Sigmoid colon (tissue), 7 donors: Measurements from ENCODE around the gene GSTA4. TPM values are rescaled to one million over a fixed set of nuclear protein-coding genes. Genes with fewer than 3 reads are reported as not detected.

Experiments
- DNase-seq: peaks from one replicate; pipeline ENCODE4 v3.0.0-alpha.2; 2019
- H3K27ac ChIP-seq, 4 donors: fragments of 200-600 bp; sonication (generic); one replicate each; pipeline ENCODE4 v1.5.1; 2016 to 2019; ENCODE audit warnings: mild to moderate bottlenecking in 1 of 4
- H3K27me3 ChIP-seq, 3 donors: fragments of 200-600 bp; sonication (generic); one replicate each; pipeline ENCODE4 v1.5.1; 2019; ENCODE audit warnings: mild to moderate bottlenecking in 1 of 3
- H3K36me3 ChIP-seq, 4 donors: fragments of 200-600 bp; sonication (generic); one replicate each; pipeline ENCODE4 v1.5.1; 2016 to 2019
- H3K4me1 ChIP-seq, 4 donors: fragments of 200-600 bp; sonication (generic); one replicate each; pipeline ENCODE4 v1.5.1; 2017 to 2019
- H3K4me3 ChIP-seq, 4 donors: fragments of 200-600 bp; sonication (generic); one replicate each; pipeline ENCODE4 v1.5.1; 2017 to 2019; ENCODE audit warnings: mild to moderate bottlenecking in 2 of 4, moderate library complexity in 1 of 4
- H3K9me3 ChIP-seq, 4 donors: fragments of 200-600 bp in 3 of 4; sonication (generic) in 3 of 4; one replicate each; pipeline versions ENCODE4 v1.5.1 to v1.6.1; 2013 to 2019
- CTCF ChIP-seq, 4 experiments: fragments of 450-650 bp in 3 of 4; fragments of 200-600 bp in 1 of 4; IDR thresholded peaks; one replicate each; pipeline ENCODE4 v1.5.1; 2016 to 2019; ENCODE audit warnings: antibody characterized with exemption in 4 of 4, mild to moderate bottlenecking in 3 of 4, moderate library complexity in 2 of 4
- EP300 ChIP-seq, 4 donors: sonication (generic); formaldehyde crosslinking; IDR thresholded peaks; one replicate each; pipeline ENCODE4 v1.6.1; 2017; ENCODE audit warnings: antibody characterized with exemption in 4 of 4
- POLR2A ChIP-seq, 2 donors: fragments of 450-650 bp; IDR thresholded peaks; one replicate each; pipeline ENCODE4 v1.6.1; 2016; ENCODE audit warnings: antibody characterized with exemption in 2 of 2, mild to moderate bottlenecking in 2 of 2, moderate library complexity in 2 of 2
- POLR2AphosphoS5 ChIP-seq, 4 donors: sonication (generic); formaldehyde crosslinking; IDR thresholded peaks; one replicate each; pipeline ENCODE4 v1.6.1; 2017; ENCODE audit warnings: antibody characterized with exemption in 4 of 4
- WGBS, 2 donors: extraction: QIAGEN DNeasy Blood & Tissue Kit; methylation state at CpG; one replicate each; pipeline ENCODE4 v1.1.7; 2013; 5-methylcytosine and 5-hydroxymethylcytosine counted together
- intact Hi-C: fragments of 100-400 bp; cut with DNase I; formaldehyde crosslinking; loops from one replicate; pipeline ENCODE4 v1.15.1; 2023
- polyA plus RNA-seq, 3 donors: library from polyadenylated mRNA; stranded (reverse); fragments of 200-250 nt; gene quantifications; one replicate each; pipeline ENCODE4 v1.2.3, GENCODE V29; 2013
- total RNA-seq, 4 donors: library from RNA; depleted of rRNA; stranded (reverse); fragments of >200 nt; gene quantifications; one replicate each; pipeline ENCODE4 v1.1.0, GENCODE V29; 2016
- donor health status: healthy with polysubstance abuse.
- donor health status: Bipolar disorder and iron deficiency.
- donor health status: healthy.

Gene GSTA4
- total and polyA plus RNA-seq, 7 donors, result 15.6 to 37.0 (median 21.0) TPM

- 90 to 92% methylated on average over 6 of the region's 6 CpGs for WGBS, 2 donors
- no peak for TF ChIP-seq EP300 (IDR thresholded peaks at IDR 0.05)
- no peak for TF ChIP-seq POLR2AphosphoS5 (IDR thresholded peaks at IDR 0.05)
- no peak for TF ChIP-seq POLR2A (IDR thresholded peaks at IDR 0.05)
- no peak for TF ChIP-seq CTCF (IDR thresholded peaks at IDR 0.05)
- no peaks in the 10 kb centered on the region for H3K9me3 ChIP-seq
- H3K27me3 ChIP-seq, result no peaks in the 10 kb centered on the region
- intact Hi-C loops, result no loop called here
- no peak overlapping the region for H3K27ac ChIP-seq
- DNase-seq, result no peak
- H3K4me3 ChIP-seq, result no peak overlapping the region
- no peaks in the 10 kb centered on the region for H3K4me1 ChIP-seq
- H3K36me3 ChIP-seq, result no peaks in the 10 kb centered on the region
Measured at GRCh38 chr6:52929321-52930164, 65.5 kb downstream of the GSTA4 start.

Other genes with a start within 250 kb of the GSTA4 start
- gene GSTA2, start 231.8 kb downstream of the GSTA4 start, total RNA-seq, result not detected
- not detected for gene GSTA2, start 231.8 kb downstream of the GSTA4 start, polyA plus RNA-seq
- gene GSTA1, start 191.5 kb downstream of the GSTA4 start, total RNA-seq, result not detected
- gene GSTA1, start 191.5 kb downstream of the GSTA4 start, polyA plus RNA-seq, result 10 to 100 TPM in 2 of 3 donors, under 1 TPM in 1; 0.10 to 19.4 (median 15.6) TPM
- gene GSTA5, start 154.5 kb downstream of the GSTA4 start, total RNA-seq, result not detected
- gene GSTA5, start 154.5 kb downstream of the GSTA4 start, polyA plus RNA-seq, result not detected
- gene GSTA3, start 85.6 kb downstream of the GSTA4 start, total RNA-seq, result not detected
- not detected for gene GSTA3, start 85.6 kb downstream of the GSTA4 start, polyA plus RNA-seq
- gene CILK1, start 66.5 kb upstream of the GSTA4 start, total RNA-seq, result 10 to 100 TPM; 22.4 to 28.8 (median 23.9) TPM
- 1 to 10 TPM; 6.6 to 9.7 (median 7.3) TPM for gene CILK1, start 66.5 kb upstream of the GSTA4 start, polyA plus RNA-seq
- 10 to 100 TPM; 41.9 to 63.1 (median 53.0) TPM for gene FBXO9, start 70.1 kb upstream of the GSTA4 start, total RNA-seq
- gene FBXO9, start 70.1 kb upstream of the GSTA4 start, polyA plus RNA-seq, result 10 to 100 TPM; 22.4 to 33.8 (median 29.4) TPM
- gene GCM1, start 153.6 kb upstream of the GSTA4 start, total RNA-seq, result not detected
- gene GCM1, start 153.6 kb upstream of the GSTA4 start, polyA plus RNA-seq, result under 1 TPM in 1 of 3 donors, not detected in 2; 0.09 TPM